ENCODE measurements around the gene RHOXF2B.
A peak's percentile ranks its signal among the peaks of the same experiment; 100 is the strongest.
"Not testable (repeated sequence)": the region's sequence is repeated elsewhere in the genome, so short reads cannot be mapped to it uniquely, and the experiment has no call there.

The RHOXF2B gene

DNA sequence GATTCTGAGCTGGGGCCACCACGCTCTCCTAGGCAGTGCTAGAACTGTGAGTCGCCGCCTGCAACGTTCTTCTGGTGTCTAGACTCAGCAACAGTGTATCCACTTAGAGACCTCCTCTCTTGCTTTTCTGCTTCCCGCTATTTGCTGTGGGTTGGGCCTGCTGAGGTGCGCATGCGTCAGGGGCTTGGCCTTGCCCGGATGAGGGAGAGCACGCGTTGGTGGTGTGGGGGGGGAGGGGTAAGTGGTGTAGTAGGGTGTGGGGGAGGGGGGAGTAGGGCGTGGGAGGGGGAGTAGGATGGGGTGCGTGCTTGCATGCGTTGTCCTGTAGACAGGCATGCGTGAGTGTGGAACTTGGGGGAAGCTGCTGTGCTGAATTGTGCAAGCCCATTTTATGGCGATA is at the start of gene RHOXF2B:
TSS of gene RHOXF2B (minus strand) at position 101 of the 400 bp plus-strand sequence. CDS start 138 bp downstream, outside the sequence.
- DNase-seq; H3K4me3 Mint-ChIP-seq; H3K4me1 Mint-ChIP-seq; H3K9me3 Mint-ChIP-seq; ATAC-seq; H3K27ac Mint-ChIP-seq; H3K27me3 Mint-ChIP-seq; H3K36me3 Mint-ChIP-seq (ENCODE audit: low read depth): not testable (repeated sequence)

DNA sequence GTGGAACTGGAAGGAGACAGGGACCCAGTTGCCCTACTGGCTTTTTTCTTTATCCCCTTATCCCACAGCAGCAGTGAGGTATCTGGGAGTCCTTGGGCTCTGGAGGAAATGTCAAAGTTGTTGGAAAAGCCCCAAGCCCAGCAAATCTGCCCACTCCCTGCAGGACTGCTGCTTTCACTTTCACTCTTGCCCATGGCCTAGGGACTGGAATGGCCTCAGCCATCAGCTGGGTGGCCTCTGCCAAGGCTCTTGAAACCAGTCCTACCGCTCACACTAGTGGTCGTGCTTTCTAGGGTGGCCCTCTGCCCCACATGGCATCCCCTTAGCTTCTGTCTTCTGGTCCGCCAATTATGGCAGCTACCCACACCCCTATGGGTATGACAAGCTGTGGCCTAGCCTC is 48.0 kb upstream of the RHOXF2B start:
- no peaks in the 10 kb centered on the region for H3K9me3 Mint-ChIP-seq
- H3K36me3 Mint-ChIP-seq (ENCODE audit: low read depth) = no peaks in the 10 kb centered on the region
- no peak overlapping the region for H3K27ac Mint-ChIP-seq
- no peak overlapping the region for H3K4me3 Mint-ChIP-seq
- DNase-seq (no peak), ATAC-seq (no peak)
- no peaks in the 10 kb centered on the region for H3K4me1 Mint-ChIP-seq
- no peaks in the 10 kb centered on the region for H3K27me3 Mint-ChIP-seq

DNA sequence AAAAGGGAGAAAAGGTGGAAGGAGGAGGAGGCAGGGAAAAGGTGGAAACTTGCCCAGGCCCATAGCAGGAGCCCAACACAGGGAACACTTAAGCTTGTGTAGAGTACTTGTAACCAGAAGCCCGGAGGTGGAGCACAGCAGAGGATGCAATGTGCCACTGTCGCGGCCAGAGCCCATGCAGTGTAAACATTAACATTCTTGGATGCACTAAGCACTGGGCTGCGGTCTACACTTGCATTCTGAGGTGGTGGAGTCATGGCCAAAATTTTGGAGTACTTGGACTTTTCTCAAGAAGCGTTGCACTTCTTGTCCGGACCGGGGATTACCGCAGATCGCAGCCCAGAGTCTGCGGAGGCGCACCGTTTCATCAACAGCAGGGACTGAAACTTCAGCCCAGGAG is 42.7 kb upstream of the RHOXF2B start:
- DNase-seq (no peak), ATAC-seq (no peak)
- Mint-ChIP-seq H3K9me3 (no peaks in the 10 kb centered on the region), H3K27ac (no peak overlapping the region), H3K27me3 (no peaks in the 10 kb centered on the region), H3K4me3 (no peak overlapping the region), H3K4me1 (no peaks in the 10 kb centered on the region), H3K36me3 (ENCODE audit: low read depth) (no peaks in the 10 kb centered on the region)

DNA sequence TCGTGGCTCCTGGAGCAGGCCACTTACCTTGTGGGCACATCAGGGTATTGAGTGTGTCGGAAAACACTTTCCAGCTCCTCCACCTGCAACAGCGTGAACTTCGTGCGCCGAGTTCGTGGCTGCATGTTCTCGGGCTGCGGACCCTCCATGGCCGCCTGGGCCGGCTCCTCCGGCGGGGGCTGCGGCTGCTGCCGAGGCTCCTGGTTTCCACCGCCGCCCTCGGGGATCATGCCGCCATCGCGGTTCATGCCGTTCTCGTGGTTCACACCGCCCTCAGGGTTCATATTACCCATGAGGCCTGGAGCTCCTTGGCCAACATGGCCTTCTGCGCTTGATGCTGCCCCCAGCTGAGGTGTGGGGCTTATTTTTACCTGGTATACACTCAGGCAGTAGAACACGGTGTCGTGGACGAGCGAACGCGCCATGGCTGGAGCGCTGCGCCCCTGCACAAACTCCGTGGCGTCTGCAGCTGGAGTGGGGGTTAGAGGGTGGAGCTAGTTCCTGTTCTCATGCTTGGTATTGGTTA is 38.0 kb upstream of the RHOXF2B start, which contains the start of gene RHOXF1:
TSS of gene RHOXF1 (minus strand) at position 476 of the 526 bp plus-strand sequence. CDS start at position 425, 51 bp downstream.
- Mint-ChIP-seq H3K9me3 (no peaks in the 10 kb centered on the region), H3K4me1 (no peaks in the 10 kb centered on the region), H3K27me3 (no peaks in the 10 kb centered on the region), H3K36me3 (ENCODE audit: low read depth) (no peaks in the 10 kb centered on the region), H3K27ac (no peak within 1 kb of the TSS), H3K4me3 (no peak within 1 kb of the TSS)
- DNase-seq (no peak), ATAC-seq (no peak)

DNA sequence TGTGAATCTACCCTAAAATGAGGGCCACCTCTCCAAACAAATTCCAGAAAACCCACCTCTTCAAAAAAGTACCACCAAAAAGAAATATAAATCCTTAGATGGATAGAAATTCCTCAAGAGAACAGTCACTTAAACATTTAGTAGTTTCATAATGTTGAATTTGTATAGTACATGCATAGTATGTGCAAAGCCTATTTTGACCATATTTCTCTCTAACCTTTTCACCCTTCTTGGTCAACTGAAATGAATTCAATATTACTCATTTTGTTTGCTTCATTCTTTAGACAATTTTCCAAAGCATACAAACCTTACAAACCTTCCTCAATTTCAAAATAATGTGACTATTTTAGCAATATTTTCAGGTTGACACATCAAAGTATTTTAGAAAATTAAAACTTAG is 34.1 kb upstream of the RHOXF2B start:
- Mint-ChIP-seq H3K4me3 (no peak overlapping the region), H3K4me1 (no peaks in the 10 kb centered on the region), H3K9me3 (no peaks in the 10 kb centered on the region), H3K27me3 (no peaks in the 10 kb centered on the region), H3K27ac (no peak overlapping the region), H3K36me3 (ENCODE audit: low read depth) (no peaks in the 10 kb centered on the region)
- no peak for DNase-seq
- ATAC-seq = no peak

DNA sequence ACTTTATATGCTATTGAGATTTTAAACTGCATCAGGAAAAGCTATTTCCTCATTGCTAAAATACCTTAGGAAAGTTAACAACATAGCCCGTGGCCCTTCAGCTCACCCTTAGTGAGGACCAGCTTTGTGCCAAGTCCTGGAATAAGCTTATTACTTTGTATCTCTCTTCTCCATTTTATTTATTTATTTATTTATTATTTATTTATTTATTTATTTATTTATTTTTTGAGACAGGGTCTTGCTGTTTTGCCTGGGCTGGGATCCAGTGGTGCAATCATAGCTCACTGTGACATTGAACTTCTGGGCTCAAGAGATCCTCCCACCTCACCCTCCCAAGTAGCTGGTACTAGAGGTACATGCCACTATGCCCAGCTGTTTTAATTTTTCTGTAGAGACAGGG is 31.9 kb upstream of the RHOXF2B start:
- Mint-ChIP-seq H3K27me3 (no peaks in the 10 kb centered on the region), H3K36me3 (ENCODE audit: low read depth) (no peaks in the 10 kb centered on the region), H3K9me3 (peaks cover 4% of the 10 kb centered on the region), H3K4me3 (no peak overlapping the region), H3K27ac (no peak overlapping the region), H3K4me1 (no peaks in the 10 kb centered on the region)
- ATAC-seq = no peak
- no peak for DNase-seq

DNA sequence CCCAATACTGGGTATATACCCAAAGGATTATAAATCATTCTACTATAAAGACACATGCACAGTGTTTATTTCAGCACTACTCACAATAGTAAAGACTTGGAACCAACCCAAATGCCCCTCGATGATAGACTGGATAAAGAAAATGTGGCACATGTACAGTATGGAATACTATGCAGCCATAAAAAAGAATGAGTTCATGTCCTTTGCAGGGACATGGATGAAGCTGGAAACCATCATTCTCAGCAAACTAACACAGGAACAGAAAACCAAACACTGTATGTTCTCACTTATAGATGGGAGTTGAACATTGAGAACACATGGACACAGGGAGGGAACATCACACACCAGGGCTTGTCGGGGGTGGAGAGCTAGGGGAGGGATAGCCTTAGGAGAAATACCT is 27.2 kb upstream of the RHOXF2B start:
- not testable (repeated sequence) for ATAC-seq; H3K4me3 Mint-ChIP-seq; H3K27ac Mint-ChIP-seq; H3K27me3 Mint-ChIP-seq; DNase-seq; H3K36me3 Mint-ChIP-seq (ENCODE audit: low read depth); H3K9me3 Mint-ChIP-seq; H3K4me1 Mint-ChIP-seq

DNA sequence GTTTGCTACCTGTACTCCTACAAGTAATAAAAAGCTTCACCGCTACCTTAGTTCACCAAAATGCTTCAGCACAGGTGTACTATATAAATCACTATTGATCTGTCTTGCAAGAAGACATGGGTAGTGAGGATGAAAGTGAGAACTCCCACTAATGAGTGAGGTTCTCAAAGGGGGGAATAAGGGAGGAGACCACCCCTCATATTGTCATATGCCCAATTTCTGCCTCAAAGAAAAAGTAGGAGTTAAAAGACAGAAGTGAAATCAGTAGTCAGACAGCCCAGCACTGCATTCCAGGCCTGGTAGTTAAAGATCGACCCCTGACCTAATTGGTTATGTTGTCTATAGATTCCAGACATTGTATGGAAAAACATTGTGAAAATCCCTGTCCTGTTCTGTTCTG is 23.6 kb upstream of the RHOXF2B start:
- ATAC-seq; H3K4me3 Mint-ChIP-seq; H3K4me1 Mint-ChIP-seq; DNase-seq; H3K36me3 Mint-ChIP-seq (ENCODE audit: low read depth); H3K27ac Mint-ChIP-seq; H3K9me3 Mint-ChIP-seq; H3K27me3 Mint-ChIP-seq: not testable (repeated sequence)

DNA sequence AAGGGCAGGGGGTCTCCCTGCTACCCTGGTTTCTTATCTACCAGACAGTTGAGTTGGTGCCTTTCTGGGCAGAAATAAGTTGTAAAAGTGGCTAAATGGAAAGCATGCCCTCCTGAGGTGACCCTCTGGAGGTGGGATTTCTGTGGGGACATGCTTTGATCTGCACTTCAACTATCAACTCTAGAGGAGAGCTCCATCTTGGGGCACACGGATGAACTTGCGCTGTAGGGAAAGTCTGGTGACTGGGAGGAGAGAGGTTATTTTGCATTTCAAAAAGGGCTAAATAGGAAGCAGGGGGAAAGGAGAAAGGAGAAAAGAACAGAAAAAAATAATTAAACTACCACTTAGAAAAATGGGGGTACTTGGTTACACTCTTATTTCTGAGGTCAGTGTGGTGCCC is 12.7 kb upstream of the RHOXF2B start:
- Mint-ChIP-seq H3K4me1 (peaks cover 2% of the 10 kb centered on the region), H3K27me3 (no peaks in the 10 kb centered on the region), H3K9me3 (no peaks in the 10 kb centered on the region), H3K4me3 (no peak overlapping the region), H3K27ac (no peak overlapping the region), H3K36me3 (ENCODE audit: low read depth) (no peaks in the 10 kb centered on the region)
- ATAC-seq = no peak
- no peak for DNase-seq

DNA sequence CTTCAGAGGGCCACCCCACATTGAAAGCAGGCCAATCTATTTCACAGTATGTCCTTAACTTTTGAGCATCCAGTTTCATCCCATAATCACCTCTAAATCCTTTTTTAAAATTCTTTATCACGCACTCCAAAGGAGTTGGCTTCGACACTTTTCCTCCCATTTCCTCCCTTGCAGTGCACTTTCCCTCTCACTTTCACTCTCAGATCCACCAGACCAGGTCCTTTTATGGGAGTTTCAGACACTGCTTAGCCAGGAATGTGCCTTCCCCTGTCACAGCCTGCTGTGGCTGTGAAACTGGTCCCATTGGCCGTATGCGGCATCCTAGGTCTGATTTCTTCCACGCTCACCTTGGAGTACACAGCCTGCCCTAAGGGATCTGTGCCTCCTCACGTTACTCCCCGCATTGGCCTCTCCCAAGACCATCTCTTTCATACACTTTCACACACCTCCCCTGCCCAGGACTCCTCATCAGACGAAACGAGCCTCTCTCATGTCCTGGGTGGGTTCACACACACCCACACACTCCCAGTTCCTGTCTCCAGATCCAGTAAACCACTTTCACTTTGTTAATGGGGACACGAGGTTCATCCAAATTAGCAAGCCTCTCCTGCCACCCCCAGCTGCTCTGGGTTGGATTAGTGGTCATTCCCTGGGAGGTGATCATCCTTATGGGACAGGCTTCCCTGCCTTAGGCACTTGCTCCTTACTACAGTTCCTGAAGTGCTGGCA is 10.0 kb upstream of the RHOXF2B start:
- DNase-seq (no peak), ATAC-seq (no peak)
- no peaks in the 10 kb centered on the region for H3K36me3 Mint-ChIP-seq (ENCODE audit: low read depth)
- H3K27me3 Mint-ChIP-seq = no peaks in the 10 kb centered on the region
- H3K4me3 Mint-ChIP-seq = no peak overlapping the region
- H3K9me3 Mint-ChIP-seq = no peaks in the 10 kb centered on the region
- H3K27ac Mint-ChIP-seq = peak overlapping the region; percentile 24
- peaks cover 2% of the 10 kb centered on the region for H3K4me1 Mint-ChIP-seq

DNA sequence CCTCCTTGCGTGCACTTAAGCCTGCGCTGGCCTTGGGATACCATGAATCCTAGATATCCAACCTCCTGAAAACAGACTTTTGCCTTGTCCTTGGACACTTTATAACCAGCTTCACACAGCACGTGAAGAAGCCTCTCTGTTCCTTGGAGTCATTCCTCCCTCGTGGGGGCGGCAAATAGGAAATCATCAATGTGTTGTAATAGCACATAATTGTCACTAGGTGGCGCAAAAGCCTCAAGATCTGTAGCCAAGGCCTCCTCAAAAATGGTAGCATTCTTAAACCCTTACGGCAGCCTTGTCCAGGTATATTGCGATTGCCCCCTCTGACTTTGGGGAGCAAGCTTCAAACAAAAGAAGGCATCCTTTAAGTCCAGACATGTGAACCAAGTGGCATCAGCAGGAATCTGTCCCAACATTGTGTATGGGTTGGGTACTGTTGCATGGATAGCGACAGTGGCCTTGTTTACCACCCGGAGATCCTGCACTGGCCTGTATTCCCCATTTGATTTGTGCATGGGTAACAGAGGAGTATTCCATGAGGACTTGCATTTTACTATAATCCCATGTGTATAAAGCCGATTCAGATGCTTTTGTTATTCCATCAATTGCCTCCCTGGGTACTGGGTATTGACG is 8.2 kb upstream of the RHOXF2B start:
- not testable (repeated sequence) for H3K4me1 Mint-ChIP-seq; DNase-seq; H3K4me3 Mint-ChIP-seq; H3K9me3 Mint-ChIP-seq; H3K27me3 Mint-ChIP-seq; H3K27ac Mint-ChIP-seq; H3K36me3 Mint-ChIP-seq (ENCODE audit: low read depth); ATAC-seq

DNA sequence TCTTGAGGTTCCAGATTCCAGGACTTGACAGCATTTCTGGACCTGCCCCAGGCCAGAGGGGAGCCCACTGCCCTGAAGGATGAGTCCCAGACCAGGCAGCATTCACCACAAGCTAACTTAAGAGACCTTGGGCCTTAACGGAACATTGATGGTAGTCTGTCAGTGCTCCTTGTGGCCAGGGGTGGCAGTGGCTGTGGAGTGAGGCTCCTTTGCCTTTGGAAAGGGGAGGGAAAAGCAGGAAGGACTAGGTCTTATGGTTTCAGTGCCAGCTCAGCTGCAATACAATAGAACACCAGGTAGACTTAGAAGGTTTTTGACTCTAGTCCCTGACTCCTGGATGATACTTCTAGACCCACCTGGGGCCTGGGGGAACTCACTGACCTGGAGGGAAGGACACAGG is 11.3 kb downstream of the RHOXF2B start:
- not testable (repeated sequence) for H3K27ac Mint-ChIP-seq; H3K4me1 Mint-ChIP-seq; H3K9me3 Mint-ChIP-seq; DNase-seq; H3K4me3 Mint-ChIP-seq; H3K36me3 Mint-ChIP-seq (ENCODE audit: low read depth); ATAC-seq; H3K27me3 Mint-ChIP-seq

DNA sequence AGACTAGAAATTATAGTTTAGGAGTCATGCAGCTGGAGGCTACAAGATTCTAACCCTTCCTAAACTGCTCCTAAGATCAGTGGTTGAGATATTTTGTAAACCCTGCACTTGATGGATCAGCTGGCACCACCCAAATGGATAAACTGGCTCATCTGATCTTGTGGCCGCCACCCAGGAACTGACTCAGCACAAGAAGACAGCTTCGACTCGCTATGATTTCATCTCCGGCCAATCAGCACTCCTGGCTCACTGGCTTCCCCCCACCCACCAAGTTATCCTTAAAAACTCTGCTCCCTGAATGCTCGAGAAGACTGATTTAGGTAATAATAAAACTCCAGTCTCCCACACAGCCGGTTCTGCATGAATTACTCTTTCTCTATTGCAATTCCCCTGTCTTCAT is 34.8 kb downstream of the RHOXF2B start:
- H3K4me1 Mint-ChIP-seq; H3K4me3 Mint-ChIP-seq; H3K9me3 Mint-ChIP-seq; ATAC-seq; H3K36me3 Mint-ChIP-seq (ENCODE audit: low read depth); H3K27ac Mint-ChIP-seq; H3K27me3 Mint-ChIP-seq; DNase-seq: not testable (repeated sequence)

DNA sequence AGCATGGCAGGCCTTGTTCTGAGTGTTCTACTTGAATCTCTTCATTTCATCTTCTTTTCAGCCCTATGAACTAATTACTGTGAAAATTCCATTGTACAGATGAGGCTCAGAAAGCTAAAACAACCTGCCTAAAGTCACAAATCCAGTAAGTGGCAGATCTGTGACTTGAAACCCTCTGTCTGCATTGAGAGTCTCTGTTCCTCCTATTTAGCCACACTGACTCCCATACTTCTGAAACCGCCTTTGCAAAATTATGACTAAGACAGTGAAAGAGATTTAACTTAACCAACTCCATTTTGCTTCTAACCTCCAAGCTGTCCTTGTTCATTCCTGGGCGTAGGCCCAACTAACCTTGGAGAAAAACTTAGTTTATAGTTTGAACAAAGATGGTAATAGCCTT is 35.2 kb downstream of the RHOXF2B start:
- H3K4me1 Mint-ChIP-seq; H3K27ac Mint-ChIP-seq; H3K36me3 Mint-ChIP-seq (ENCODE audit: low read depth); H3K9me3 Mint-ChIP-seq; H3K27me3 Mint-ChIP-seq; ATAC-seq; DNase-seq; H3K4me3 Mint-ChIP-seq: not testable (repeated sequence)

DNA sequence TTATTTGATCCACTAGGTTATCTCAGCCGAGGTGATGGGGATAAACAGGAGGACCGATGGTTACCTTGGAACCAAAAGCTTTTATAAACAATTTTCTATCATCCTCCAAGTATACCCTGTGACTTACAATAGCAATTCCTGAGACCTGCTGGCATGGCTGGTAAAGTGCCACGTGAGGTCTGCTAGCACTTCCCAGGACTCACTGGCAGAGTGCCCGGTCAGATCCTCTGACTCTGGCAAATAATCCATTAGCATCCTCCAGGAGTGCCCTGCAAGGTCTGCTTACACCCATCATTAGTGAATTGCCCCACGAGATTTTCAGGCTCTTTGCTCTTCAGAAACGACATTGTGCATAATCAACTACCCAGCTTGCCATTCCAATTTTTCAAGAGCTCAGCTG is 37.3 kb downstream of the RHOXF2B start:
- not testable (repeated sequence) for ATAC-seq; H3K9me3 Mint-ChIP-seq; H3K36me3 Mint-ChIP-seq (ENCODE audit: low read depth); DNase-seq; H3K4me3 Mint-ChIP-seq; H3K27me3 Mint-ChIP-seq; H3K27ac Mint-ChIP-seq; H3K4me1 Mint-ChIP-seq
